H9 (cell line): ENCODE measurements around the gene CDH13. TPM values are rescaled to one million over a fixed set of nuclear protein-coding genes. Genes with fewer than 3 reads are reported as not detected.

Experiments
- DNase-seq: peaks from one replicate; pipeline ENCODE4 v3.0.0-alpha.2; 2017
- H2AFZ ChIP-seq: one replicate; pipeline ENCODE4 v1.6.1; 2013; ENCODE audit warnings: mild to moderate bottlenecking, low read length, control low read depth, moderate library complexity
- H2AK5ac ChIP-seq: 2 replicates; pipeline ENCODE4 v1.6.1; 2013; ENCODE audit warnings: low read length, control low read depth, mixed read lengths; ENCODE audit not compliant: insufficient read length
- H2BK120ac ChIP-seq: one replicate; pipeline ENCODE4 v1.6.1; 2013; ENCODE audit warnings: low read depth, mild to moderate bottlenecking, low read length, control low read depth, inconsistent platforms; ENCODE audit not compliant: poor library complexity, severe bottlenecking
- H2BK12ac ChIP-seq: 2 replicates; pipeline ENCODE4 v1.6.1; 2013; ENCODE audit warnings: low read length, control low read depth, mixed read lengths, low read depth; ENCODE audit not compliant: insufficient read length
- H2BK15ac ChIP-seq: 2 replicates; pipeline ENCODE4 v1.6.1; 2013; ENCODE audit warnings: low read depth, low read length, control low read depth
- H2BK20ac ChIP-seq: one replicate; pipeline ENCODE4 v1.6.1; 2013; ENCODE audit warnings: low read depth, mild to moderate bottlenecking, low read length, control low read depth, inconsistent platforms; ENCODE audit not compliant: poor library complexity, severe bottlenecking
- H2BK5ac ChIP-seq: 2 replicates; pipeline ENCODE4 v1.6.1; 2013; ENCODE audit warnings: low read length, control low read depth, mixed read lengths; ENCODE audit not compliant: insufficient read length
- H3K14ac ChIP-seq: 2 replicates; pipeline ENCODE4 v1.6.1; 2013; ENCODE audit warnings: low read length, control low read depth; ENCODE audit not compliant: insufficient read depth
- H3K18ac ChIP-seq: 2 replicates; pipeline ENCODE4 v1.6.1; 2013; ENCODE audit warnings: low read depth, mild to moderate bottlenecking, mixed read lengths, low read length, control low read depth; ENCODE audit not compliant: insufficient read length
- H3K23ac ChIP-seq: 2 replicates; pipeline ENCODE4 v1.6.1; 2013; ENCODE audit warnings: low read length, control low read depth, mixed read lengths, low read depth; ENCODE audit not compliant: insufficient read length
- H3K23me2 ChIP-seq: 2 replicates; pipeline ENCODE4 v1.6.1; 2013; ENCODE audit warnings: low read depth, mild to moderate bottlenecking, mixed read lengths, low read length, control low read depth; ENCODE audit not compliant: insufficient read length, poor library complexity, severe bottlenecking
- H3K27ac ChIP-seq: 2 replicates; pipeline ENCODE4 v1.5.1; 2013; ENCODE audit warnings: low read length, control low read depth, mixed read lengths, low read depth; ENCODE audit not compliant: insufficient read length
- H3K27me3 ChIP-seq: 2 replicates; pipeline ENCODE4 v1.6.1; 2013; ENCODE audit warnings: low read length, control low read depth, inconsistent platforms; ENCODE audit not compliant: insufficient read depth
- H3K4ac ChIP-seq: 2 replicates; pipeline ENCODE4 v1.6.1; 2013; ENCODE audit warnings: low read depth, mild to moderate bottlenecking, control low read depth, inconsistent platforms, low read length, moderate library complexity
- H3K4me1 ChIP-seq: 2 replicates; pipeline ENCODE4 v1.6.1; 2013; ENCODE audit warnings: low read length, control low read depth, inconsistent platforms; ENCODE audit not compliant: insufficient read depth
- H3K4me2 ChIP-seq: 2 replicates; pipeline ENCODE4 v1.6.1; 2013; ENCODE audit warnings: low read length, control low read depth, mixed read lengths; ENCODE audit not compliant: insufficient read length, insufficient read depth
- H3K56ac ChIP-seq: 2 replicates; pipeline ENCODE4 v1.6.1; 2013; ENCODE audit warnings: low read depth, mild to moderate bottlenecking, mixed read lengths, low read length, control low read depth; ENCODE audit not compliant: insufficient read length
- H3K79me1 ChIP-seq: 2 replicates; pipeline ENCODE4 v1.6.1; 2013; ENCODE audit warnings: low read depth, mild to moderate bottlenecking, moderate library complexity, low read length, control low read depth, inconsistent platforms; ENCODE audit not compliant: insufficient read depth, poor library complexity, severe bottlenecking
- H3K79me2 ChIP-seq: 2 replicates; pipeline ENCODE4 v1.6.1; 2013; ENCODE audit warnings: low read length, control low read depth, inconsistent platforms; ENCODE audit not compliant: insufficient read depth
- H3K9ac ChIP-seq: 2 replicates; pipeline ENCODE4 v1.6.1; 2013; ENCODE audit warnings: low read length, control low read depth, mixed read lengths; ENCODE audit not compliant: insufficient read length; ENCODE audit errors: extremely low read depth
- H3K9me3 ChIP-seq: one replicate; pipeline ENCODE4 v1.6.1; 2013; ENCODE audit warnings: low read depth, low read length, inconsistent platforms; ENCODE audit not compliant: control insufficient read depth
- H3T11ph ChIP-seq: one replicate; pipeline ENCODE4 v1.6.1; 2013; ENCODE audit warnings: mild to moderate bottlenecking, low read length, control low read depth, inconsistent platforms
- H4K20me1 ChIP-seq: one replicate; pipeline ENCODE4 v1.6.1; 2013; ENCODE audit not compliant: control insufficient read depth, insufficient read length, insufficient read depth
- H4K5ac ChIP-seq: 2 replicates; pipeline ENCODE4 v1.6.1; 2013; ENCODE audit warnings: low read depth, mild to moderate bottlenecking, mixed read lengths, low read length, control low read depth; ENCODE audit not compliant: insufficient read length
- H4K8ac ChIP-seq: replicated peaks from 2 replicates; pipeline ENCODE4 v1.6.1; 2013; ENCODE audit warnings: low read length, control low read depth, mixed read lengths, low read depth; ENCODE audit not compliant: insufficient read length
- H4K91ac ChIP-seq: 2 replicates; pipeline ENCODE4 v1.6.1; 2013; ENCODE audit warnings: low read depth, mild to moderate bottlenecking, moderate library complexity, mixed read lengths, low read length, control low read depth; ENCODE audit not compliant: insufficient read length
- H3K27ac Mint-ChIP-seq, 3 experiments: 2 replicates in 2 of 3; 3 replicates in 1 of 3; pipeline ENCODE4 v1.8.0; 2020 to 2021; ENCODE audit warnings: mixed read lengths in 3 of 3, mild to moderate bottlenecking in 1 of 3, moderate library complexity in 1 of 3
- H3K27me3 Mint-ChIP-seq: 2 replicates; pipeline ENCODE4 v1.8.0; 2021; ENCODE audit warnings: low read depth, mild to moderate bottlenecking, moderate library complexity, mixed read lengths
- H3K36me3 Mint-ChIP-seq, 3 experiments: 2 replicates in 2 of 3; 3 replicates in 1 of 3; pipeline ENCODE4 v1.8.0; 2020 to 2021; ENCODE audit warnings: low read depth in 3 of 3, mixed read lengths in 3 of 3; ENCODE audit not compliant: insufficient read depth in 1 of 3
- H3K4me1 Mint-ChIP-seq, 2 experiments: 2 replicates each; pipeline ENCODE4 v1.8.0; 2020; ENCODE audit warnings: mixed read lengths in 2 of 2
- H3K4me3 Mint-ChIP-seq, 2 experiments: 2 replicates in 1 of 2; 3 replicates in 1 of 2; pipeline ENCODE4 v1.8.0; 2020 to 2021; ENCODE audit warnings: mild to moderate bottlenecking in 2 of 2, mixed read lengths in 2 of 2, moderate library complexity in 1 of 2
- H3K9me3 Mint-ChIP-seq, 2 experiments: 2 replicates in 1 of 2; 3 replicates in 1 of 2; pipeline ENCODE4 v1.8.0; 2020; ENCODE audit warnings: mild to moderate bottlenecking in 2 of 2, mixed read lengths in 2 of 2, moderate library complexity in 1 of 2
- WGBS: extraction: QIAGEN DNeasy Blood & Tissue Kit; methylation state at CpG from one replicate; pipeline ENCODE4 v1.1.7; 2013; ENCODE audit warnings: missing lambda C conversion rate, low lambda C conversion rate, mixed read lengths; ENCODE audit not compliant: insufficient read length; ENCODE audit errors: extremely low coverage; 5-methylcytosine and 5-hydroxymethylcytosine counted together
- total RNA-seq: library from RNA; stranded (reverse); gene quantifications from 2 replicates; pipeline ENCODE4 v1.2.1, GENCODE V29; 2021
- TF ChIP-seq, protein P1 (sequence below): fragments of 200-600 bp; sonication (generic); conservative IDR thresholded peaks from 3 replicates; pipeline ENCODE4 v1.8.0; 2021; ENCODE audit warnings: antibody characterized with exemption, mild to moderate bottlenecking

CDH13 gene
- total RNA-seq, 1 experiment from 2014 or later = 1.5 TPM

DNA sequence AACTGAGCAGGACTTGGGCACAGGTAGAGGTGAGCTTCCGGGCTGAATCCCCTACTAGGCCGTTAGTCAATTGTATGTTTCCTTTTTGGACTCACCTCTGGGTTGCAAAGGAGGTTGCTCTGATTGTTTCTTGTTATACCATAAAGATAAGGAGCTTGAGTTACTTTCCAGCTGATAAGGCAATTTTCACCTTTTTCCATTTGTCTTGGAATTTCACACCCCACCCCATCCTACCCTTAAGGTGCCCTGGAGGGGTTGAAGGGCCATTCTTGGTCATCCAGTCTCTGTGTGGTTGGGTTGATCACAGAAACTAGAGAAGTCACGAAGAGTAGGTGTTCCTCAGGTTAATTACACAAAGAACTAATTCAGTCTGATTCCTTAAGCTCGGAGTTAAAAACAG, 162.2 kb downstream of the CDH13 start:
- no peak overlapping the region for H4K91ac ChIP-seq
- H3K27me3 ChIP-seq = no peaks in the 10 kb centered on the region
- H2AFZ ChIP-seq = no peak overlapping the region
- no peaks in the 10 kb centered on the region; a peak in 1 of 7 replicates for H3K36me3 Mint-ChIP-seq
- H2BK5ac ChIP-seq = no peak overlapping the region
- DNase-seq = no peak
- H3K14ac ChIP-seq = no peak overlapping the region
- H4K5ac ChIP-seq = no peak overlapping the region
- H3K27ac ChIP-seq = no peak overlapping the region
- H3K23me2 ChIP-seq = no peaks in the 10 kb centered on the region
- H3K79me2 ChIP-seq = no peaks in the 10 kb centered on the region
- H3K56ac ChIP-seq = no peak overlapping the region
- H3K4me3 Mint-ChIP-seq = no peak overlapping the region
- peaks cover 0 to 3% of the 10 kb centered on the region in 2 experiments; a peak in 1 of 5 replicates for H3K9me3 Mint-ChIP-seq
- no peak overlapping the region for H2BK12ac ChIP-seq
- no peak overlapping the region for H3K4ac ChIP-seq
- H4K20me1 ChIP-seq = no peaks in the 10 kb centered on the region
- no peak overlapping the region for H3K4me2 ChIP-seq
- no peaks in the 10 kb centered on the region for H3K79me1 ChIP-seq
- H3K27ac Mint-ChIP-seq = no peak overlapping the region
- no peak overlapping the region for H2BK120ac ChIP-seq
- H3T11ph ChIP-seq = no peak overlapping the region
- no peak overlapping the region for H2BK15ac ChIP-seq
- no peak overlapping the region for H2BK20ac ChIP-seq
- H3K4me1 ChIP-seq = no peaks in the 10 kb centered on the region
- H2AK5ac ChIP-seq = no peak overlapping the region
- no peak overlapping the region for H3K9ac ChIP-seq
- no peaks in the 10 kb centered on the region for H3K27me3 Mint-ChIP-seq
- WGBS = no CpG with 5 or more reads among the region's 4 CpGs
- H4K8ac ChIP-seq = no peak overlapping the region
- H3K9me3 ChIP-seq = no peaks in the 10 kb centered on the region
- H3K4me1 Mint-ChIP-seq = peaks cover 10 to 16% of the 10 kb centered on the region in 2 experiments
- H3K18ac ChIP-seq = no peak overlapping the region
- TF ChIP-seq, protein P1, sequence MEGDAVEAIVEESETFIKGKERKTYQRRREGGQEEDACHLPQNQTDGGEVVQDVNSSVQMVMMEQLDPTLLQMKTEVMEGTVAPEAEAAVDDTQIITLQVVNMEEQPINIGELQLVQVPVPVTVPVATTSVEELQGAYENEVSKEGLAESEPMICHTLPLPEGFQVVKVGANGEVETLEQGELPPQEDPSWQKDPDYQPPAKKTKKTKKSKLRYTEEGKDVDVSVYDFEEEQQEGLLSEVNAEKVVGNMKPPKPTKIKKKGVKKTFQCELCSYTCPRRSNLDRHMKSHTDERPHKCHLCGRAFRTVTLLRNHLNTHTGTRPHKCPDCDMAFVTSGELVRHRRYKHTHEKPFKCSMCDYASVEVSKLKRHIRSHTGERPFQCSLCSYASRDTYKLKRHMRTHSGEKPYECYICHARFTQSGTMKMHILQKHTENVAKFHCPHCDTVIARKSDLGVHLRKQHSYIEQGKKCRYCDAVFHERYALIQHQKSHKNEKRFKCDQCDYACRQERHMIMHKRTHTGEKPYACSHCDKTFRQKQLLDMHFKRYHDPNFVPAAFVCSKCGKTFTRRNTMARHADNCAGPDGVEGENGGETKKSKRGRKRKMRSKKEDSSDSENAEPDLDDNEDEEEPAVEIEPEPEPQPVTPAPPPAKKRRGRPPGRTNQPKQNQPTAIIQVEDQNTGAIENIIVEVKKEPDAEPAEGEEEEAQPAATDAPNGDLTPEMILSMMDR = no peak
- no peak overlapping the region for H3K23ac ChIP-seq
